ENCODE measurements around the gene BNIP2. TPM values are rescaled to one million over a fixed set of nuclear protein-coding genes. Genes with fewer than 3 reads are reported as not detected.

Gene BNIP2
- total RNA-seq, 1 experiment from 2014 or later: 43.5 TPM

DNA sequence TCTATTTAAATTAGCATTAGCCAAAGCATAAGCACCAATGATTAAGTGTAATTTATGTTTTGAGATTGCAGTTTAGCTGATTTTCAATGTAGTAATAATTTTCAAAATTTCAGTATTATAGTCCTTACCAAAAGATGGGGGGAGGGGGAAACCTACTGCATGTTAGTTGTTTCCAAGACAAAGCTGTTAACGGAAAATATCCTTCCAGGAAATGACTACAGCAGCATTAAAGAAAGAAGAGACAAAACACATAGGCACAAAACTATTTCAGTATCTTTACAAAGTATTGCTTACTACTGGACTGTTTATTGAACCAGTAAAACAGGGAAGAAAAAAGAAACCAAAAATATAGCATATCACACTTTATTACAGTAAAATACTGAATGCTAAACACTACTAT is 10.5 kb downstream of the BNIP2 start:
- Histone ChIP-seq H2AFZ (ENCODE audit: low read length) (no peak overlapping the region), H3K9me3 (ENCODE audit: control insufficient read depth, low read depth, low read length) (no peaks in the 10 kb centered on the region), H4K5ac (ENCODE audit: insufficient read length, low read depth, low read length) (no peak overlapping the region), H3K4ac (ENCODE audit: low read depth, low read length) (no peak overlapping the region), H2BK120ac (ENCODE audit: low read depth, low read length, poor library complexity, severe bottlenecking) (no peak overlapping the region), H3K27ac (ENCODE audit: insufficient read length, low read depth, low read length) (no peak overlapping the region), H4K20me1 (ENCODE audit: control insufficient read depth, insufficient read depth, insufficient read length) (no peaks in the 10 kb centered on the region), H3K27me3 (ENCODE audit: insufficient read depth, low read length) (no peaks in the 10 kb centered on the region), H2BK12ac (ENCODE audit: insufficient read length, low read depth, low read length) (no peak overlapping the region), H3K56ac (ENCODE audit: insufficient read length, low read depth, low read length) (no peak overlapping the region), H2BK5ac (ENCODE audit: insufficient read length, low read length) (no peak overlapping the region), H3K79me1 (ENCODE audit: insufficient read depth, low read depth, low read length, poor library complexity, severe bottlenecking) (peaks cover 4% of the 10 kb centered on the region), H4K91ac (ENCODE audit: insufficient read length, low read depth, low read length) (no peak overlapping the region), H4K8ac (replicated peaks; ENCODE audit: insufficient read length, low read depth, low read length) (no peak overlapping the region), H3K18ac (ENCODE audit: insufficient read length, low read depth, low read length) (no peak overlapping the region), H3K9ac (ENCODE audit: extremely low read depth, insufficient read length, low read length) (no peak overlapping the region), H3T11ph (ENCODE audit: low read length) (no peak overlapping the region), H2BK20ac (ENCODE audit: low read depth, low read length, poor library complexity, severe bottlenecking) (no peak overlapping the region), H3K4me1 (ENCODE audit: insufficient read depth, low read length) (no peaks in the 10 kb centered on the region), H3K23me2 (ENCODE audit: insufficient read length, low read depth, low read length, poor library complexity, severe bottlenecking) (no peaks in the 10 kb centered on the region), H3K79me2 (ENCODE audit: insufficient read depth, low read length) (no peaks in the 10 kb centered on the region; the same call in 1 of the 2 replicates), H3K14ac (ENCODE audit: insufficient read depth, low read length) (no peak overlapping the region), H3K23ac (ENCODE audit: insufficient read length, low read depth, low read length) (no peak overlapping the region), H2AK5ac (ENCODE audit: insufficient read length, low read length) (no peak overlapping the region), H2BK15ac (ENCODE audit: low read depth, low read length) (no peak overlapping the region), H3K4me2 (ENCODE audit: insufficient read depth, insufficient read length, low read length) (no peak overlapping the region)
- no peaks in the 10 kb centered on the region for H3K9me3 Mint-ChIP-seq
- H3K27ac Mint-ChIP-seq: peak overlapping the region in 1 of 3 experiments; percentile 17; a peak in 1 of 7 replicates
- TF ChIP-seq, protein P1, sequence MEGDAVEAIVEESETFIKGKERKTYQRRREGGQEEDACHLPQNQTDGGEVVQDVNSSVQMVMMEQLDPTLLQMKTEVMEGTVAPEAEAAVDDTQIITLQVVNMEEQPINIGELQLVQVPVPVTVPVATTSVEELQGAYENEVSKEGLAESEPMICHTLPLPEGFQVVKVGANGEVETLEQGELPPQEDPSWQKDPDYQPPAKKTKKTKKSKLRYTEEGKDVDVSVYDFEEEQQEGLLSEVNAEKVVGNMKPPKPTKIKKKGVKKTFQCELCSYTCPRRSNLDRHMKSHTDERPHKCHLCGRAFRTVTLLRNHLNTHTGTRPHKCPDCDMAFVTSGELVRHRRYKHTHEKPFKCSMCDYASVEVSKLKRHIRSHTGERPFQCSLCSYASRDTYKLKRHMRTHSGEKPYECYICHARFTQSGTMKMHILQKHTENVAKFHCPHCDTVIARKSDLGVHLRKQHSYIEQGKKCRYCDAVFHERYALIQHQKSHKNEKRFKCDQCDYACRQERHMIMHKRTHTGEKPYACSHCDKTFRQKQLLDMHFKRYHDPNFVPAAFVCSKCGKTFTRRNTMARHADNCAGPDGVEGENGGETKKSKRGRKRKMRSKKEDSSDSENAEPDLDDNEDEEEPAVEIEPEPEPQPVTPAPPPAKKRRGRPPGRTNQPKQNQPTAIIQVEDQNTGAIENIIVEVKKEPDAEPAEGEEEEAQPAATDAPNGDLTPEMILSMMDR (conservative IDR thresholded peaks at IDR 0.05): no peak
- no peak overlapping the region for H3K4me3 Mint-ChIP-seq
- H3K4me1 Mint-ChIP-seq: no peaks in the 10 kb centered on the region
- no peak for DNase-seq
- no peaks in the 10 kb centered on the region for H3K27me3 Mint-ChIP-seq (ENCODE audit: low read depth)
- no CpG with 5 or more reads among the region's 1 CpG for WGBS (ENCODE audit: extremely low coverage, insufficient read length, low lambda C conversion rate)
- H3K36me3 Mint-ChIP-seq (ENCODE audit: insufficient read depth in 1 of 3, low read depth in 3 of 3): peaks cover 30 to 74% (median 54%) of the 10 kb centered on the region in 3 experiments
